Sigmoid colon (tissue), 4 donors: Measurements from ENCODE around the gene ANKMY1.

Experiments used
- EP300 ChIP-seq, 4 donors: sonication (generic); formaldehyde crosslinking; IDR thresholded peaks; one replicate each; pipeline ENCODE4 v1.6.1; 2017; ENCODE audit warnings: antibody characterized with exemption in 4 of 4
- TF ChIP-seq, protein P1 (sequence below), 4 experiments: fragments of 450-650 bp in 3 of 4; fragments of 200-600 bp in 1 of 4; IDR thresholded peaks; one replicate each; pipeline ENCODE4 v1.5.1; 2016 to 2019; ENCODE audit warnings: antibody characterized with exemption in 4 of 4, mild to moderate bottlenecking in 3 of 4, moderate library complexity in 2 of 4

DNA sequence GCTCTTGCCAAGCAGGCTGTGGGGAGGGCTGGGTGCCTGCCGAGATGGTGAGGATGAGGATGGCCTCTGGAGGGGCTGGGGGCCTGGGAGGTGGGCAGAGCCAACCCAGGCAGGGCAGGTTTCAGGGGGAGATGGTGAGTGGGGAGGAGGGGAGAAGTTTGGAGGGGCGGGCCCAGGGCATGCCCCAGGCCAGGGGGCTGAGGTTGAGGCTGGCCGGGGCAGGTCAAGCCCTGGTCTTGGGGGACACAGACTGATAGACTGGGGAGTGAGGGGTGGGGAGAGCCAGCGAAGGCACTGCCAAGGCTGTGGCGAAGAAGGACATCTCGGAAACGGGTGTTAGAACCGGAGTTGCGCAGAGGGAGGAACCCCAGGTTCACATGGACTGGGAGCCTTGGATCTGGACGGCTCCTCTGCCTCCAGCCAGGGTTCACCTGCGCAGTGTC is 41.4 kb upstream of the ANKMY1 start:
- TF ChIP-seq, protein P1, sequence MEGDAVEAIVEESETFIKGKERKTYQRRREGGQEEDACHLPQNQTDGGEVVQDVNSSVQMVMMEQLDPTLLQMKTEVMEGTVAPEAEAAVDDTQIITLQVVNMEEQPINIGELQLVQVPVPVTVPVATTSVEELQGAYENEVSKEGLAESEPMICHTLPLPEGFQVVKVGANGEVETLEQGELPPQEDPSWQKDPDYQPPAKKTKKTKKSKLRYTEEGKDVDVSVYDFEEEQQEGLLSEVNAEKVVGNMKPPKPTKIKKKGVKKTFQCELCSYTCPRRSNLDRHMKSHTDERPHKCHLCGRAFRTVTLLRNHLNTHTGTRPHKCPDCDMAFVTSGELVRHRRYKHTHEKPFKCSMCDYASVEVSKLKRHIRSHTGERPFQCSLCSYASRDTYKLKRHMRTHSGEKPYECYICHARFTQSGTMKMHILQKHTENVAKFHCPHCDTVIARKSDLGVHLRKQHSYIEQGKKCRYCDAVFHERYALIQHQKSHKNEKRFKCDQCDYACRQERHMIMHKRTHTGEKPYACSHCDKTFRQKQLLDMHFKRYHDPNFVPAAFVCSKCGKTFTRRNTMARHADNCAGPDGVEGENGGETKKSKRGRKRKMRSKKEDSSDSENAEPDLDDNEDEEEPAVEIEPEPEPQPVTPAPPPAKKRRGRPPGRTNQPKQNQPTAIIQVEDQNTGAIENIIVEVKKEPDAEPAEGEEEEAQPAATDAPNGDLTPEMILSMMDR (IDR thresholded peaks at IDR 0.05): no peak
- TF ChIP-seq EP300 (IDR thresholded peaks at IDR 0.05): no peak
